HG02938 (cell line): Measurements from ENCODE around the gene CDH13.

Experiments used
- ATAC-seq: cut with Tn5 transposase; IDR thresholded peaks from one replicate; pipeline ENCODE4 v1.9.1; 2021; ENCODE audit warnings: mild to moderate bottlenecking, moderate library complexity; ENCODE audit not compliant: unreplicated experiment

Gene CDH13

DNA sequence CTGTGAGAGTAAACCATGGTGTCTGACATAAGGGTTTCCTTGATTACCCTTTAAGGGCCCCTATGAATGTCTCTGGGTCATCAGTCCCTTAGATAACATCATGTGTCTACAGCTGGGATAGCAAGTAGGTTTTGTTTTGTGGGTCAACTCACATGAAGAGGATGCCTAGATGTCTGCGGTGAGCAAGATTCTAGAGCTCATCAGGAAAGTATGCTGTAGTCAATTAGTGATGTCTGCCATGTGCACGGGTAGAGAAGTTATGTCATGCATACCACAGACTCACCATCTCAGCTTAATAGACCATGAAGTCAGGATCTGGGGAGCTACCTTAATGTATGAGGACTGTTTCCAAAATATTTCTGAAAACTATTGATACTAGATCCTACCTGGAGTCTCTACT lies 57.5 kb downstream of the CDH13 start:
- no peak for ATAC-seq

DNA sequence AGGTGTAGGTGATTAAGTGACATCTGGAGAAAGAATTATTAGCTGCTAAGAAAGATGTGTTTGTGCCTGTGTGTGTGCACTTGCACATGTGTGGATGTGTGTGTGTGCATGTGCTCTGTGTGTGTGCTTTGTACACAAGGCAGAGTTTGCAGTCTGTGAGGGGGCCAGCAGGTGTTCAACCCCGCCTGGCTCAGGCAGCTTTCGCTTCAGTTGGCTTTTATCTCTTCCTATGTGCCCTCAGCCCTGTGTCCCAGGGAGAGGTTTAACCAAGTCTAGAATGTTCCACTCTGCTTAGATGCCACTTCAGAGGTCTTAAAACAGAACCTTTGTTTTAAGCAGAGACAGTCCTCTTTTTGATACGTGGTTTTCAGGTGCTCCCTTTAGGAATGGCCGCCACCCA lies 58.8 kb downstream of the CDH13 start:
- no peak for ATAC-seq

DNA sequence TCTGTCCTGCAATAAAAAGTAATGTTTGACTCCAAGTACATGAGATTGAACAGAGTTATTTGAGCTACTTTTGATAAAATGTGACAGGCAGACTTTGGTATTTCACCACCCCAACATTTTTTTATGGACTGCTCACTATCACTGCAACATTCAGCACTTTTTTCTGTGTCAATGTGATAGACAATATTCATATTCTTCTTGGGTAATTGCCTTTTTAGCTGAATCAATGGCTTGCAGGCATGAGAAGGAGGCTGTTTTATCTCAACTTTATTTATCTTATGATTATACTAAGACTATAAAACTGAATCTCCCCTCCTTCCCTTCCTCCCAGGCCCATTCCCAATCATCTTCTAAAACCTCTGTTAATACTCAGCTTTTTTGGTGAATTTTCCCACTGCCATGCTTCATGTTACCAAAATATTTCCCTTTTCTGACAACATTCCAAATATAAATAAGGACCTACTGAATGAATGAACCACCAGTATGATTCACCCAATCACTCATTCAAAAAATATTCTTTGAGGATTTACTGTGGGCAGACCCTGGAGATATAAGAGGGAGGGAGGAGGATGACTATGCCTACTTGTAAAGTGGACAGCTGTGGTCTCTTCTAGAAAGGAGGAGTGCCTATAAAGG lies 67.6 kb downstream of the CDH13 start:
- no peak for ATAC-seq

DNA sequence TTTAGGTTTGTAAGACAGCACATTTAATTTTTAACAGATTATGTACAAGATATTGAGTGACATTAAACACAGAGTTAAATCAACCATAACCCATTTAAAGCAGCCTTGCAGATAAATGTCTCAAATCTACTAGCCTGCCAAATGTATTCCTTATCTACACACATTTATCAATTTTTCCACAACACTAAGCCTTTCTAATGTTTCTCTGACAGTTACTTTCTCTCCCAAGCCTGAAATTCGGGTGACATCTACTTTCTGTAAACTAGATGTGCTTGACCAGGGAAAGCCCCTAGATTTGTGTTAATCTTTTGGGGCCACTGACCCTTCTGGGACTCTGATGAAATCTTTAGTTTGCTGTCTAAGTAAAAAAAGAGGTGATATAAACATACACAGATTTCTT lies 69.0 kb downstream of the CDH13 start:
- no peak for ATAC-seq

GRCh38 chr16:82699260-82699659 lies 72.5 kb downstream of the CDH13 start:
- no peak for ATAC-seq

DNA sequence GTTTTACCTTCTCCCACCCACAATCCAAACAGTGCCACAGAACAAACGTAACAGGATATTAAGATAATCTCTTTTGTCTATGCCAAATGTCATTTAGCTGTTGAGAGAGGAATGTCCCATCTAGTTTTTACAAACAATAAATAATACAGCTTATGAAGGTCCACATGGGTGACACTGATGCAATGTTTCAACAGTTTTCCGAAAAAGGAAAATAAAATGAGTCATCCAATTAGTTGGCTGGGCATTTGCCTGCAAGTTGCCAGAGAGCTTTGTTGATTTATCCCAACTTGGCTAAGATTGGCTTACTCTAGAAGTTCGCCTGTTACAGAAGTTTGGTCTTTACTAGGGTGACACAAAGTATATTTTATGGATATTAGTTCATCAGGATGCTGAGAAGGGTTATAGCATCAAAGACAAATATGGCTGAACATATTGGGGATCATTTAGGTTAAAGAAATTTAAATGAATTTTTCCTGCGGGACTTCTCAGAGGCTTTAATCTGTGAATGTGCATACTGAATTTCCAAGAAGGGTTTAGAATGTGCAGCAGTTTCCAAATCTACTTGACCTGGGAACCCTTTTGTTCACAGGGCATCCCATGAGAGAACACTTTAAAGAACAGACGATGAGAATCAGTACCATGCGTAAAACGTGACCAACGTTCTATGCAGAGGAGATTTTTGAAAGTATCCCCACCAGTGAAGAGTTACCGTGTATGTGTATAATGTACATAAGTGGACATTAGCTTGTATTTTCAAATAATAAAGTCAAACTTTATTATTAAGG lies 73.1 kb downstream of the CDH13 start:
- ATAC-seq = no peak

DNA sequence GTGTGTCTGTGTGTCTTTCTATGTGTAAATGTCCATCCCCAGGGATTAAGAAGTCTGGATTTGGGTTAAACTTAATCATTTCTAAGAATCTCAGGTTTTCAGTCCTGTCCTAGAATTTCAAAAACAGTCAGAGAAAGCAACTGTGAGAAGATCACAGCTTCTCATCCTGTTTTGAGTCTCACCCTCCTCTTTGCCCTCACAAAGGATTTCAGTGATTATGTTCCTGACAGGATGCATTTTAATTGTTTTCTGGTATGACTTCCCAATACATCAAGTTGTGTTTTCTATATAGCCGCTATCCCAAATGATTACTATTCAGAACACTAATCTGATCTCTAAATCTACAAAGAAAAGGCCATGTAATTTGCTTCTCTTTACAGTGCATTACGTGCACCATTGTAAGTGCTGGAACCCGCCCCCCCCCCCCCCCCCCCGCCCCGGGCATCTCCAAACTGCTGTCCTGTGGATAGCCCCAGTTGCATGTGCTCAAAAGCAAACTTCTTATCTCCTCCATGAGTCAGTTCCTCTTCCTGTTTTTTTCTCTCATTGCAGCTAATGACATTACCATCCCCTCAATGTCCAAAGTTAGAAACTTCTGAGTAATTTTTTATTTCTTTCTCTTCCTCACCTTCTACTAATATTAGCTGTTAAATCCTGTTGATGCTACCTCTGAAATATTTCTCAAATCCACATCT lies 73.9 kb downstream of the CDH13 start:
- no peak for ATAC-seq

DNA sequence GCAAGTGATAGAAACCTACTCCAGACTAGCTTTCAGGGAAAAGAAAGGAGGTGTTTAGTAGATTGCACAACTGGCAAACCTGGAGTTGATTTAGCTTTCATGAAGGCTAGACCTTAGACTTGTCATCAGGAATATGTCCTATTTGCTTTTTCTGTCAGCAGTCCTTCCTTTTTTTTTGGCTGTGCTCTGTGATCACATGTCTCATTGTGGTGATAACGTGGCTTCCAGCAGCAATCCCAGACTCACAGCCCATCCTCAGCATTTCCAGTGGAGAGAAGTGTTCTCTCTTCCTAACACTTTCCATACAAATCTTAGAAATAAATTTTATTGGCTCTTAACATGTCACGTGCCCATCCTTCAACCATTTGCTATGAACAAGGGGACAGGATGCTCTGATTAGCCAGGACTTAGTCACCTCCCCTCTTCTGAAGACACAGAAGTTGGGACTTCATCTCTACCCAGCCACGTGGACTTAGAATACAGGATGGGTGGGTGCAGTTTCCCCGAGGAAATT lies 74.7 kb downstream of the CDH13 start:
- no peak for ATAC-seq

DNA sequence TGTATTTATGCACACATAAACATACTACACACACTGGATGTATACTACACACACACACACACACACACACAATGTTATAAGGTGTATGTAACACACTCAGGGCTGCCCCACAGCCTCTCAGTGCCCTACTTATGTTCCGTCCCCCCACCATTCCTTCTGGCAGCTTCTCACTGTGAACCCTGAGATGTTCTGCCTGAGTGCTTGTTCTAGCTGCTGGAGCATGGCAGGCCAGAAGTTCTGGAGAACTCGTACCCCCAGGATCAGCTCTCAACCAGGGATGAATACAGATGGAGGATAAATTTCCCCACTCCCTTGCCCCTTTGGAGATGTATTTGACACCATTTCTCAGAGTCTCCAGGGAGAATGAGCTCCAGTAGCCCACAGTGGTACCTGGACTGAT lies 76.4 kb downstream of the CDH13 start:
- ATAC-seq = no peak

DNA sequence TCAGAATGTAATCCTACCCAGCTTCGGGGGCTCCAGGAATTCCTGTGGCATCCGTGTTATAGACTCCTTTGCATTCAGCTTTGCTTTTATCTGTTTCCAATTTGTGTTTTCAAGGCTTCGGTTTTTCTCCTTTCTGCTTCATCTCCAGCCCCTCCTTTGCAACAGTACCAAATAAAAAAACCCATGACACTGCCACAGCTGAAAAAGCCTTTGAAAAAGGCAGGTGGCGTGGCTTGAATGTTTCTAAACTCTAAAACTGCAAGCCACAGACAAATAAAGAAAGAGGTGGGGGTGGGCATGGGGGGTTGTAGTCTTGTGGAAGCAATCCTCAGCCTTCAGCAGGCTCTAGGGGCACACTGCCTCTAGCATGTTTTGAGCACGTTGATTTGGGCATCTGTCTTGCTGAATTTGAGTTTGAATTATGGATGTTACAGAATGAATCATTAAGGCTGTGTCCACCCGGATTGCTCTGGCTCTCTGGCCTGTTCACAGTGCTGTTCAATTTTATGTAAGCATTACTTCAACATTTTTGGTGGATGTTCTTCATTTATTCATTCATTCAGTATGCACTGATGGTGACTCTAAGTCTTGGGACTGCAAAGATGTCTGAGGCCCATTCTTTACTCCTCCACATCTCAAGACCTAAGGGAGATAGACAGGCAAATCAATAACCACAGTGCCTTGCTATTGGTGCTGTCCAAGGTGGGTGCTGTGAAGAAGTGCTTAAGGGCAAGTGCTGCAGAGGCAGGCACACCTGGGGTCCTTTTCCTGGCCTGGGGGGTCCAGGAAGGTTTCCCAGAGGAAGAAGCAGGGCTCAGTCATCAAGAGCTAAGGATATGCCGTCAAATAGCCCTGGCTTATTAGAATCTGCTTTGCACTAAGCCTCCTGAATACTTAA lies 77.4 kb downstream of the CDH13 start:
- ATAC-seq = no peak

DNA sequence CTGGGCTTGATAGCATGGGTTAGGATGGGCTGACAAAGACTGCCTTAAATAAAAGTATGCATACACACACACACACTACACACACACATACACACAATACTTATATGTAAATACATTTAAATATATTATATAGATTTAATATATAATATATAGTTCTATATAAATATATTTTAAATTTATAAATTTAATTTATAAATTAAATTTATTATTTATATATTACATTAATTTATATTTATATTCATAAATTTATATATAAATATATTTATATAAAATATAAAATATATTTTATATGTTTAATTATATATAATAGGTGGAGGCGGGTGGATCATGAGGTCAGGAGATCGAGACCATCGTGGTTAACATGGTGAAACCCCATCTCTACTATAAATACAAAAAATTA lies 83.2 kb downstream of the CDH13 start:
- no peak for ATAC-seq

GRCh38 chr16:82713778-82714177 lies 87.0 kb downstream of the CDH13 start:
- ATAC-seq = no peak

DNA sequence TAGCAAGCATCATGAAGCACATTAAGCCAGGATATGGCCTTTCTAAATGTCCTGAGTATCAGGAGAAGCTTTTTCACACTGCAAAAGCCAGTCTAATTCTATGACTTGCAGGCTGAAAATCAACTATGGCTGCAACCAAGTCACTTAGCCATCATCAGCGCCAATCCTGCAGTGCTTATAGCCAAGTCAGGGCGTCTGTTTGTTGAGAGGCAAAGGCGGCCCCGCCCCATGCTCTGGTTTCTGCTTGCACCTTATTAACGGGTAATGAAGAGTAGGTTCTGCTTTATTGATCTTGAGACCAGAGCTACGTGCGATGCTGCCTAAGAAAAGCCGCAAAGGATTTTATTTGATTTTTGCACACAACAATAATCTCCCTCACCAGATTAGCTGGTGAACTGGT lies 88.4 kb downstream of the CDH13 start:
- ATAC-seq = no peak

DNA sequence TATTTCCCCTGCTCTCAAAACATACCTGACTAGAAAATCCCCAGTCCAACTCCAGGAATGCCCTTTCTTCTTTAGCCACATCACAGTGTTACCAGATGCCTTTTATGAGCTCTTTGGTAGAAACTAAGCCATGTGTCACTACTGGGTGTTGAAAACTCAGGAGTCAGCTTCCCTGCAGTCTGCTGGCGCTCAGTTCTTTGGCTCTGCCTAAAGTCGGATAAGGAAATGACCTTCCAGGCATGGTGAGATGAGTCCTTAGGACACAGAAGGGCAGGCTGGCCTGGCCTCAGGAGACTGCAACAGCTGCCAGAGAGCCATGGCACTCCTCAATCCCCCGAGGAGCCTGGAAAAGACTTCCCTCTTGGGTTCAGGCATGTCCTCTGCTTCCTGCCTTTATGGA lies 89.1 kb downstream of the CDH13 start:
- ATAC-seq = no peak

DNA sequence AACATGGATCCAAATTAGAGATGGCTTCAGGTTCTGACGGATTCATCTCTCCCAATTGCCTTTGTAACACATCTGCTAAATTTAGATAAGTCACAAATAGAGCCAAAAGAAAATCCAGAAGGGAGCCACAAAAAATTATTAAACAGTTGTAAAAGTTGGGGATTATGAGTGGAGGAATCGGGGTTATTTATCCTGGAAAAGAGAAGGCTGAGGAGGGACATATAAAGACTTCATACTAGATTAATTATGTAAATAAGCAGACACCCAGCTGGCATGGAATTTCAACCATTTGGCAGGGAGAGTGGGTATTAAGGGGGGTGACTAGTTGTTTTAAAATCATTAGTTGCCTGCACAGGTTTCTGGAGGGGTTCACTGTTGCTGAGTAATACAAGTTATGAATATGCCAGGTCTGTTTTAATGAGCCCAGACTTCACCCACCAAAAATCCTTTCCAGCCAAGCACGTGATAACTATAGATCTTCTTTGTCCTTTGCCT lies 89.6 kb downstream of the CDH13 start:
- ATAC-seq = no peak

DNA sequence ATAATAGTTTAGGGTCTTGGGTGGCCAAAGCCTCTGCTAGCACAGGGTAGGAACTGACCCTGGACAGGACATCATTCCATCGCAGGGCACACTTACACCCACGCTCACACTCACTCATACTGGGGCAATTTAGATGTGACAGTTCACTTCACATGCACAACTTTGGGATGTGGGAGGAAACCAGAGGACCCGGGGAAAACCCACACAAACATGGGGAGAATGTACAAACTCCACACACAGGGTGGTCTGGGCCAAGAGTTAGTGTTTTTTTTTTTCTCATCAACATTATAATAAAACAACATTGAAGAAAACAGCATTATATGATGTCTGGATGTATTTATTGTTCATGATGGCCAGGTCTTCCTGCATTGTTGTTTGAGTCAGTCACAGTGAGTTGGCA lies 93.6 kb downstream of the CDH13 start:
- ATAC-seq = no peak

DNA sequence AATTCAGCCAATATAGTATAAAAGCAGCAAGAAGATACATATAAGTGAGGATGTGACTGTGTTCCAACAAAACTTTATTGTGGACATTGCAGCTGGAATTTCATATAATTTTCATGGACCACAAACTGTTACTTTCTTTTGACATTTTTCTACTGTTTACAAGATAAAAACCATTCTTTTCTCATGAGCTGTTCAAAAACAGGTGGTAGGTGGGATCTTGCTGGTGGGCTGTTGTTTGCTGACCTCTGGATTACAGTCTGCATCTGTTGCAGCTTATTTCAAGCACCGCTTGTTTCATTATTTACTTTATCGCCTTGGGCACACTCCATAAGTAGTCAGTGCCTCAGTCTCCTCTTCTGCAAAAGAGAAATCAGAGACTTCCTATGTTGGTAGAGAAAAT lies 99.5 kb downstream of the CDH13 start:
- no peak for ATAC-seq

DNA sequence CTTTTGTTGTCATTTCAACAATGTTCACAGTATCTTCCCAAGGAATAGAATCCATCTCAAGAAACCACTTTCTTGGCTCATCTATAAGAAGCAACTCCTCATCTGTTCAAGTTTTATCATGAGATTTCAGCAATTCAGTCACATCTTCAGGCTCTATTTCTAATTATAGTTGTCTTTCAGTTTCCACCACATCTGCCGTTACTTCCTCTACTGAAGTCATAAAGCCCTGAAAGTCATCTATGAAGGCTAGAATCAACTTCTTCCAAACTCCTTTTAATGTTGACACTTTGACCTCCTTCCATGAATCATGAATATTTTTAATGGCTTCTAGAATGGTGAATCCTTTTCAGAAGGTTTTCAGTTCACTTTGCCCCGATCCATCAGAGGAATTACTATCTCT lies 102.1 kb downstream of the CDH13 start:
- peak; percentile 76 for ATAC-seq

DNA sequence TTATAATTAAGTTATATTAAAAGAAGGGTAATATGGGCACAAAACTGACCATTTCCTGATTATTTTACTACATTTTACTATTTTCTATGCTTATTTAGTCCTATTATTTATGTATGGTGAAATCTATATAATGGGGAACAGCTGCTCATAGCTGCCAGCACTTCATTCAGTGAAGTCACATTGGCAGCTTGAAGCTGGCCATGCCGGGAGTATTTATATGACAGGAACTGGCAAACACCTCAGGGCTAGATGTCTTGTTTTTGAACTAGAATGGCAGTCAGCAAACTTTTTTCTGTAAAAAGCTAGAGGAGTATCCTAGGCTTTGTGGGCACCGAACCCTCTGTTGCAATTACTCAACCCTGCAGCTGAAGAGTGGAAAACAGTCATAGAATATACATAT lies 104.1 kb downstream of the CDH13 start:
- no peak for ATAC-seq

DNA sequence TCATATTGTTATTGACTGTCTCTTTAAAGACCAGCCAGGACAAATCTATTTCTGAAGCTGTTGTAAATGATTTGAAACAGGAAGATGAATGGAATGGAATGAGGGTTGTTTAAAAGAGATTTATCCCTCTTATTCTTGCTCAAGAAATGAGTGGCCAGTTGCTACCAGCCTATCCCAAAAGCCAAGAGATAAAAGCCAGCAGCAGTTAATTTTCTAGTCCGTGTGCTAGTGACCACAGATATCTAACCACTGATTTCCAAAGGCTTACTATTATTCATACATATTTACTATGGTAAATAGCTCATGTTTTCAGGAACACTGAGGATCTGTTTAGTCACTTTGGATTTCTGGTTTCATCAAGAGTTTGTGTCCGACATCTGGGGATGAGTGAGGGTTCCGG lies 105.7 kb downstream of the CDH13 start:
- no peak for ATAC-seq

DNA sequence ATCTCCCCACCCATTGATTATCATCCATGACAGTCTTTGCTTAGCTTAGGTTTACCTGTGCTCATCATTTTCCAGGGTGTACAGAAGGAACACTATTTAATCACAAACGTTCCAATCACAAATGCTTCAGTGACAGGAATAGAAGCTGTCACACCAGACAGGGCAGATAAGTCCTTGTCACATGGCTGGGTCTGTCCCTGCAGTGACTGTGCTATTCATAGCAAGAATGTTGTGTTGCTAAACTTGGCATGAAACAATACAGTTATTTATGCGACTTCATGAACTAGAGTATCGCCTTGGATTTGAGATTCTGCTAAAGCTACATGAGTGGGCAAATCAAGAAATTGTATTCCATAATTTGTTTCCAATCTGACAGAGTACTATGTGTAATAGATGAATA lies 108.4 kb downstream of the CDH13 start:
- ATAC-seq = no peak
